K562 (cell line): ENCODE measurements around the gene RPS27. TPM values are rescaled to one million over a fixed set of nuclear protein-coding genes. Genes with fewer than 3 reads are reported as not detected.

Experiments
- ARID2 ChIP-seq: fragments of 450-650 bp; IDR thresholded peaks from 2 replicates; pipeline ENCODE4 v1.6.1; 2017; ENCODE audit warnings: antibody characterized with exemption, mild to moderate bottlenecking
- DACH1 ChIP-seq: fragments of 450-650 bp; IDR thresholded peaks from 2 replicates; pipeline ENCODE4 v1.6.1; 2018; ENCODE audit not compliant: partially characterized antibody
- FOXM1 ChIP-seq, 2 experiments: fragments of 450-650 bp in 1 of 2; sonication (generic) in 1 of 2; formaldehyde crosslinking in 1 of 2; IDR thresholded peaks; 2 replicates each; pipeline versions ENCODE4 v1.6.1 to v1.9.0; 2017 to 2022; ENCODE audit warnings: low read depth in 2 of 2, mild to moderate bottlenecking in 2 of 2, missing genetic modification reagents in 1 of 2, moderate library complexity in 1 of 2
- HBP1 ChIP-seq: fragments of 450-650 bp; formaldehyde crosslinking; IDR thresholded peaks from 2 replicates; pipeline ENCODE4 v1.4.0; 2022; ENCODE audit warnings: missing genetic modification characterization
- IRF2 ChIP-seq: sonication (generic); formaldehyde crosslinking; IDR thresholded peaks from 2 replicates; pipeline ENCODE4 v1.8.1; 2022; ENCODE audit warnings: mild to moderate bottlenecking, missing genetic modification reagents
- KAT7 ChIP-seq: sonication (generic); formaldehyde crosslinking; IDR thresholded peaks from 2 replicates; pipeline ENCODE4 v1.8.0; 2022; ENCODE audit warnings: missing genetic modification reagents, mild to moderate bottlenecking, borderline replicate concordance
- KLF10 ChIP-seq: fragments of 250-450 bp; sonication (Bioruptor Pico); IDR thresholded peaks from 2 replicates; pipeline ENCODE4 v1.6.1; 2021; ENCODE audit warnings: matching md5 sums
- MAX ChIP-seq: sonication (generic); formaldehyde crosslinking; IDR thresholded peaks from 2 replicates; pipeline ENCODE4 v1.9.0; 2022; ENCODE audit warnings: mild to moderate bottlenecking, missing genetic modification reagents
- MLLT1 ChIP-seq, 2 experiments: fragments of 450-650 bp; IDR thresholded peaks; 2 replicates each; pipeline ENCODE4 v1.6.1; 2016
- NEUROD1 ChIP-seq: fragments of 150-350 bp; IDR thresholded peaks from 2 replicates; pipeline ENCODE4 v1.6.1; 2014; ENCODE audit warnings: borderline replicate concordance, low read length, low read depth; ENCODE audit not compliant: partially characterized antibody
- PHF21A ChIP-seq: fragments of 450-650 bp; IDR thresholded peaks from 2 replicates; pipeline ENCODE4 v1.6.1; 2017; ENCODE audit warnings: low read depth, borderline replicate concordance
- POLR2A ChIP-seq: fragments of 450-650 bp; conservative IDR thresholded peaks from 2 replicates; pipeline ENCODE4 v1.6.1; 2016
- PURB ChIP-seq: sonication (generic); formaldehyde crosslinking; IDR thresholded peaks from 2 replicates; pipeline ENCODE4 v1.9.0; 2021; ENCODE audit warnings: low read depth, mild to moderate bottlenecking, missing genetic modification reagents
- RBFOX2 ChIP-seq: fragments of 200-400 bp; formaldehyde crosslinking; IDR thresholded peaks from 2 replicates; pipeline ENCODE4 v1.6.1; 2017; ENCODE audit warnings: low read depth, mild to moderate bottlenecking, low read length, moderate library complexity
- STAT5A ChIP-seq: IDR thresholded peaks from 2 replicates; pipeline ENCODE4 v1.6.1; 2012; ENCODE audit warnings: low read length, inconsistent platforms, borderline replicate concordance
- UBTF ChIP-seq, 2 experiments: IDR thresholded peaks; 2 replicates each; pipeline ENCODE4 v1.6.1; 2012; ENCODE audit warnings: improper control_type of control experiment in 2 of 2, low read depth in 2 of 2, low read length in 2 of 2, borderline replicate concordance in 1 of 2
- ZBTB49 ChIP-seq: sonication (generic); formaldehyde crosslinking; IDR thresholded peaks from 2 replicates; pipeline ENCODE4 v1.8.0; 2022; ENCODE audit warnings: missing genetic modification reagents, mild to moderate bottlenecking, borderline replicate concordance
- ZNF436 ChIP-seq: fragments of 250-450, 450-650 bp; sonication (Bioruptor Pico); formaldehyde crosslinking; IDR thresholded peaks from 2 replicates; pipeline ENCODE4 v1.7.0; 2020; ENCODE audit warnings: mild to moderate bottlenecking
- ZNF696 ChIP-seq: fragments of 250-450 bp; sonication (Bioruptor Pico); conservative IDR thresholded peaks from 2 replicates; pipeline ENCODE4 v1.4.0; 2020; ENCODE audit warnings: mild to moderate bottlenecking, moderate library complexity
- ZZZ3 ChIP-seq: fragments of 450-650 bp; IDR thresholded peaks from 2 replicates; pipeline ENCODE4 v1.6.1; 2016; ENCODE audit warnings: antibody characterized with exemption, mild to moderate bottlenecking, moderate library complexity
- polyA plus RNA-seq, 8 experiments: library from polyadenylated mRNA; depleted of rRNA in 4 of 8; stranded (reverse) in 5 of 8; unstranded in 3 of 8; fragments of >200 nt; fragmentation: Nextera tagmentation in 2 of 8; fragmentation: Illumina TruSeq in 1 of 8; extraction: Ambion mirVana in 2 of 8; extraction: Trizol in 1 of 8; gene quantifications; 2 replicates each; pipeline versions ENCODE4 v1.2.1 to v1.2.3, GENCODE V29; 2011 to 2014; ENCODE audit warnings: inconsistent platforms in 1 of 8, missing spikeins in 1 of 8
- total RNA-seq, 7 experiments: library from RNA; depleted of rRNA in 6 of 7; stranded (reverse); fragments of >200 nt in 6 of 7; fragmentation: Illumina TruSeq in 2 of 7; extraction: Trizol in 2 of 7; gene quantifications; 2 replicates each; pipeline versions ENCODE4 v1.2.1 to v1.2.3, GENCODE V29; 2011 to 2021; ENCODE audit warnings: low replicate concordance in 1 of 7

RPS27 gene
- total and polyA plus RNA-seq, 9 of the 15 experiments (the other 6 are each of a cell fraction or from before 2014, with no cell fraction given) = 2,091 to 9,377 (median 6,706) TPM

GRCh38 chr1:153990468-153991150, at the start of gene RPS27 (continued):
- TF ChIP-seq NEUROD1 = peak; percentile 82
- peak; percentile 41; the same call in 1 of the 2 replicates for TF ChIP-seq STAT5A
- no peak for TF ChIP-seq KLF10
- TF ChIP-seq ZZZ3 = no peak
- TF ChIP-seq RBFOX2 = peak; percentile 96
- peak; percentile 79 for TF ChIP-seq MAX (CRISPR knock-in tag)
- TF ChIP-seq PURB (CRISPR knock-in tag) = no peak
- no peak for TF ChIP-seq ARID2
- no peak for TF ChIP-seq FOXM1 (IDR thresholded peaks at IDR 0.05; ENCODE audit: low read depth)
- TF ChIP-seq FOXM1 (CRISPR knock-in tag; IDR thresholded peaks at IDR 0.05; ENCODE audit: low read depth) = peak; percentile 31; the same call in 1 of the 2 replicates
- peak; percentile 100 for TF ChIP-seq POLR2A
- no peak for TF ChIP-seq IRF2
- TF ChIP-seq ZNF696 (CRISPR knock-in tag) = no peak
- TF ChIP-seq MLLT1 (IDR thresholded peaks at IDR 0.05) = peak; percentile 87 to 90
- no peak for TF ChIP-seq UBTF (IDR thresholded peaks at IDR 0.05; ENCODE audit: borderline replicate concordance in 1 of 2, low read depth in 2 of 2, low read length in 2 of 2)
- no peak for TF ChIP-seq PHF21A
- TF ChIP-seq ZBTB49 (CRISPR knock-in tag) = no peak
- TF ChIP-seq KAT7 (CRISPR knock-in tag) = peak; percentile 45; the same call in 1 of the 2 replicates
- no peak for TF ChIP-seq DACH1
- TF ChIP-seq ZNF436 (CRISPR knock-in tag) = no peak
- peak; percentile 46; the same call in 1 of the 2 replicates for TF ChIP-seq HBP1 (CRISPR knock-in tag)
